H9 (cell line): Measurements from ENCODE around the gene SOX18. TPM values are rescaled to one million over a fixed set of nuclear protein-coding genes. Genes with fewer than 3 reads are reported as not detected.

ENCODE experiments used
- DNase-seq: peaks from one replicate; pipeline ENCODE4 v3.0.0-alpha.2; 2017
- H2AFZ ChIP-seq: one replicate; pipeline ENCODE4 v1.6.1; 2013; ENCODE audit warnings: mild to moderate bottlenecking, low read length, control low read depth, moderate library complexity
- H2AK5ac ChIP-seq: 2 replicates; pipeline ENCODE4 v1.6.1; 2013; ENCODE audit warnings: low read length, control low read depth, mixed read lengths; ENCODE audit not compliant: insufficient read length
- H2BK120ac ChIP-seq: one replicate; pipeline ENCODE4 v1.6.1; 2013; ENCODE audit warnings: low read depth, mild to moderate bottlenecking, low read length, control low read depth, inconsistent platforms; ENCODE audit not compliant: poor library complexity, severe bottlenecking
- H2BK12ac ChIP-seq: 2 replicates; pipeline ENCODE4 v1.6.1; 2013; ENCODE audit warnings: low read length, control low read depth, mixed read lengths, low read depth; ENCODE audit not compliant: insufficient read length
- H2BK15ac ChIP-seq: 2 replicates; pipeline ENCODE4 v1.6.1; 2013; ENCODE audit warnings: low read depth, low read length, control low read depth
- H2BK20ac ChIP-seq: one replicate; pipeline ENCODE4 v1.6.1; 2013; ENCODE audit warnings: low read depth, mild to moderate bottlenecking, low read length, control low read depth, inconsistent platforms; ENCODE audit not compliant: poor library complexity, severe bottlenecking
- H2BK5ac ChIP-seq: 2 replicates; pipeline ENCODE4 v1.6.1; 2013; ENCODE audit warnings: low read length, control low read depth, mixed read lengths; ENCODE audit not compliant: insufficient read length
- H3K14ac ChIP-seq: 2 replicates; pipeline ENCODE4 v1.6.1; 2013; ENCODE audit warnings: low read length, control low read depth; ENCODE audit not compliant: insufficient read depth
- H3K18ac ChIP-seq: 2 replicates; pipeline ENCODE4 v1.6.1; 2013; ENCODE audit warnings: low read depth, mild to moderate bottlenecking, mixed read lengths, low read length, control low read depth; ENCODE audit not compliant: insufficient read length
- H3K23ac ChIP-seq: 2 replicates; pipeline ENCODE4 v1.6.1; 2013; ENCODE audit warnings: low read length, control low read depth, mixed read lengths, low read depth; ENCODE audit not compliant: insufficient read length
- H3K23me2 ChIP-seq: 2 replicates; pipeline ENCODE4 v1.6.1; 2013; ENCODE audit warnings: low read depth, mild to moderate bottlenecking, mixed read lengths, low read length, control low read depth; ENCODE audit not compliant: insufficient read length, poor library complexity, severe bottlenecking
- H3K27ac ChIP-seq: 2 replicates; pipeline ENCODE4 v1.5.1; 2013; ENCODE audit warnings: low read length, control low read depth, mixed read lengths, low read depth; ENCODE audit not compliant: insufficient read length
- H3K27me3 ChIP-seq: 2 replicates; pipeline ENCODE4 v1.6.1; 2013; ENCODE audit warnings: low read length, control low read depth, inconsistent platforms; ENCODE audit not compliant: insufficient read depth
- H3K4ac ChIP-seq: 2 replicates; pipeline ENCODE4 v1.6.1; 2013; ENCODE audit warnings: low read depth, mild to moderate bottlenecking, control low read depth, inconsistent platforms, low read length, moderate library complexity
- H3K4me1 ChIP-seq: 2 replicates; pipeline ENCODE4 v1.6.1; 2013; ENCODE audit warnings: low read length, control low read depth, inconsistent platforms; ENCODE audit not compliant: insufficient read depth
- H3K4me2 ChIP-seq: 2 replicates; pipeline ENCODE4 v1.6.1; 2013; ENCODE audit warnings: low read length, control low read depth, mixed read lengths; ENCODE audit not compliant: insufficient read length, insufficient read depth
- H3K56ac ChIP-seq: 2 replicates; pipeline ENCODE4 v1.6.1; 2013; ENCODE audit warnings: low read depth, mild to moderate bottlenecking, mixed read lengths, low read length, control low read depth; ENCODE audit not compliant: insufficient read length
- H3K79me1 ChIP-seq: 2 replicates; pipeline ENCODE4 v1.6.1; 2013; ENCODE audit warnings: low read depth, mild to moderate bottlenecking, moderate library complexity, low read length, control low read depth, inconsistent platforms; ENCODE audit not compliant: insufficient read depth, poor library complexity, severe bottlenecking
- H3K79me2 ChIP-seq: 2 replicates; pipeline ENCODE4 v1.6.1; 2013; ENCODE audit warnings: low read length, control low read depth, inconsistent platforms; ENCODE audit not compliant: insufficient read depth
- H3K9ac ChIP-seq: 2 replicates; pipeline ENCODE4 v1.6.1; 2013; ENCODE audit warnings: low read length, control low read depth, mixed read lengths; ENCODE audit not compliant: insufficient read length; ENCODE audit errors: extremely low read depth
- H3K9me3 ChIP-seq: one replicate; pipeline ENCODE4 v1.6.1; 2013; ENCODE audit warnings: low read depth, low read length, inconsistent platforms; ENCODE audit not compliant: control insufficient read depth
- H3T11ph ChIP-seq: one replicate; pipeline ENCODE4 v1.6.1; 2013; ENCODE audit warnings: mild to moderate bottlenecking, low read length, control low read depth, inconsistent platforms
- H4K20me1 ChIP-seq: one replicate; pipeline ENCODE4 v1.6.1; 2013; ENCODE audit not compliant: control insufficient read depth, insufficient read length, insufficient read depth
- H4K5ac ChIP-seq: 2 replicates; pipeline ENCODE4 v1.6.1; 2013; ENCODE audit warnings: low read depth, mild to moderate bottlenecking, mixed read lengths, low read length, control low read depth; ENCODE audit not compliant: insufficient read length
- H4K8ac ChIP-seq: replicated peaks from 2 replicates; pipeline ENCODE4 v1.6.1; 2013; ENCODE audit warnings: low read length, control low read depth, mixed read lengths, low read depth; ENCODE audit not compliant: insufficient read length
- H4K91ac ChIP-seq: 2 replicates; pipeline ENCODE4 v1.6.1; 2013; ENCODE audit warnings: low read depth, mild to moderate bottlenecking, moderate library complexity, mixed read lengths, low read length, control low read depth; ENCODE audit not compliant: insufficient read length
- H3K27ac Mint-ChIP-seq, 3 experiments: 2 replicates in 2 of 3; 3 replicates in 1 of 3; pipeline ENCODE4 v1.8.0; 2020 to 2021; ENCODE audit warnings: mixed read lengths in 3 of 3, mild to moderate bottlenecking in 1 of 3, moderate library complexity in 1 of 3
- H3K27me3 Mint-ChIP-seq: 2 replicates; pipeline ENCODE4 v1.8.0; 2021; ENCODE audit warnings: low read depth, mild to moderate bottlenecking, moderate library complexity, mixed read lengths
- H3K36me3 Mint-ChIP-seq, 3 experiments: 2 replicates in 2 of 3; 3 replicates in 1 of 3; pipeline ENCODE4 v1.8.0; 2020 to 2021; ENCODE audit warnings: low read depth in 3 of 3, mixed read lengths in 3 of 3; ENCODE audit not compliant: insufficient read depth in 1 of 3
- H3K4me1 Mint-ChIP-seq, 2 experiments: 2 replicates each; pipeline ENCODE4 v1.8.0; 2020; ENCODE audit warnings: mixed read lengths in 2 of 2
- H3K4me3 Mint-ChIP-seq, 2 experiments: 2 replicates in 1 of 2; 3 replicates in 1 of 2; pipeline ENCODE4 v1.8.0; 2020 to 2021; ENCODE audit warnings: mild to moderate bottlenecking in 2 of 2, mixed read lengths in 2 of 2, moderate library complexity in 1 of 2
- H3K9me3 Mint-ChIP-seq, 2 experiments: 2 replicates in 1 of 2; 3 replicates in 1 of 2; pipeline ENCODE4 v1.8.0; 2020; ENCODE audit warnings: mild to moderate bottlenecking in 2 of 2, mixed read lengths in 2 of 2, moderate library complexity in 1 of 2
- CTCF ChIP-seq: fragments of 200-600 bp; sonication (generic); conservative IDR thresholded peaks from 3 replicates; pipeline ENCODE4 v1.8.0; 2021; ENCODE audit warnings: antibody characterized with exemption, mild to moderate bottlenecking
- WGBS: extraction: QIAGEN DNeasy Blood & Tissue Kit; methylation state at CpG from one replicate; pipeline ENCODE4 v1.1.7; 2013; ENCODE audit warnings: missing lambda C conversion rate, low lambda C conversion rate, mixed read lengths; ENCODE audit not compliant: insufficient read length; ENCODE audit errors: extremely low coverage; 5-methylcytosine and 5-hydroxymethylcytosine counted together
- total RNA-seq: library from RNA; stranded (reverse); gene quantifications from 2 replicates; pipeline ENCODE4 v1.2.1, GENCODE V29; 2021

The SOX18 gene
- total RNA-seq, 1 experiment from 2014 or later: 2.0 TPM

GRCh38 chr20:64056889-64057627 lies 7.6 kb upstream of the SOX18 start:
- Histone ChIP-seq H3T11ph (no peak overlapping the region), H2BK20ac (no peak overlapping the region), H4K5ac (no peak overlapping the region), H2AK5ac (no peak overlapping the region), H3K23me2 (no peaks in the 10 kb centered on the region), H3K18ac (no peak overlapping the region), H3K14ac (no peak overlapping the region), H3K79me2 (no peaks in the 10 kb centered on the region), H4K91ac (no peak overlapping the region), H2BK5ac (no peak overlapping the region), H3K27me3 (no peaks in the 10 kb centered on the region), H2AFZ (no peak overlapping the region), H3K9ac (no peak overlapping the region), H3K9me3 (no peaks in the 10 kb centered on the region), H2BK120ac (no peak overlapping the region), H3K79me1 (no peaks in the 10 kb centered on the region), H3K4me1 (no peaks in the 10 kb centered on the region), H2BK15ac (no peak overlapping the region), H3K23ac (no peak overlapping the region), H3K4me2 (no peak overlapping the region), H3K56ac (no peak overlapping the region), H3K27ac (no peak overlapping the region), H2BK12ac (no peak overlapping the region), H4K8ac (no peak overlapping the region), H3K4ac (no peak overlapping the region), H4K20me1 (no peaks in the 10 kb centered on the region)
- Mint-ChIP-seq H3K36me3 (no peaks in the 10 kb centered on the region; a peak in 1 of 7 replicates), H3K4me1 (peaks cover 23 to 32% of the 10 kb centered on the region in 2 experiments), H3K4me3 (no peak overlapping the region; a peak in 1 of 5 replicates), H3K9me3 (no peaks in the 10 kb centered on the region; a peak in 1 of 5 replicates), H3K27ac (no peak overlapping the region; a peak in 1 of 7 replicates), H3K27me3 (peaks cover 15% of the 10 kb centered on the region)
- no CpG with 5 or more reads among the region's 39 CpGs for WGBS
- no peak for DNase-seq
- TF ChIP-seq CTCF: no peak
